Transverse colon (tissue), 4 donors: ENCODE results near the gene SAMD14.

Experiments
- EP300 ChIP-seq: sonication (generic); formaldehyde crosslinking; IDR thresholded peaks from one replicate; pipeline ENCODE4 v1.6.1; 2017; ENCODE audit warnings: antibody characterized with exemption, low read depth
- POLR2AphosphoS5 ChIP-seq, 3 donors: sonication (generic); formaldehyde crosslinking; IDR thresholded peaks; one replicate each; pipeline ENCODE4 v1.6.1; 2016; ENCODE audit warnings: antibody characterized with exemption in 3 of 3
- TF ChIP-seq, protein P1 (sequence below), 5 experiments: fragments of 200-600 bp in 3 of 5; fragments of 450-650 bp in 2 of 5; sonication (generic) in 3 of 5; IDR thresholded peaks; 1 replicate in 2 of 5; 2 replicates in 3 of 5; pipeline ENCODE4 v1.5.1; 2016 to 2017; ENCODE audit warnings: antibody characterized with exemption in 5 of 5, inconsistent platforms in 3 of 5, mild to moderate bottlenecking in 2 of 5, moderate library complexity in 1 of 5

DNA sequence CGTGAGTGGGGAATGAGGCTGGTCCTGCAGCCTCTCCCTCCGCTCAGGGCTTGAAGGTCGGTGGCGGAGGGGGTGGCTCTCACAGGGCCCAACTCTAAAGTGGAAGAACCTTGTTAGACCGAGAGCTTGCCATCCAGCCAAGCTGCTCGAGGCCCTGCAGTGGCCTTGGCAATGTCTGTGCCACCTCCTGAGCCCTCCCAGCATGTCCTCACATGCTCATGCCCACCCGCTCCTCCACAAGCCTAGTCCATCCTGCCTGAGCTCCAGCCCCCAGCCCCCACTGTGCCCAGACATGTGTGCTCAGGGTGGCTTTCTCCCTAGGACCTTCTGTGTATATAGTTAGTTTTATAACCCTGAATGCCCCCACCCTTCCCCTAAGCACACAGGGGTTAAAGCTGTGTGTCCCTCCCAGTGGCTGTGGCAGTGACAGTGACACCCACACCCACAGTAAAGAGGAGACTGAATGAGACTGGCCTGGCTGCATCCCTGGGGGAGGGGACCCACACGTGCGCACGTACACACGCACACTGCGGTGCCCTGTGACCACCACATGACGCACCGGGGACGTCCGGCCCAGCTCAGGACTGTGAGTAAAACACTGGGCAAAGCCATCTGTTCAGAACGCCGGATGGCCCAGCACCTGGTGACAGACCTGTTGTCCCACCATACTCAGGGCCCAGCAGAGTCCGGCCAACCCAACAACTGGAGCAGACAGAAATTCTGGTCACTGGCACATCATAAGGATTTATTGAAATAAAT is 19.2 kb downstream of the SAMD14 start:
- TF ChIP-seq, protein P1, sequence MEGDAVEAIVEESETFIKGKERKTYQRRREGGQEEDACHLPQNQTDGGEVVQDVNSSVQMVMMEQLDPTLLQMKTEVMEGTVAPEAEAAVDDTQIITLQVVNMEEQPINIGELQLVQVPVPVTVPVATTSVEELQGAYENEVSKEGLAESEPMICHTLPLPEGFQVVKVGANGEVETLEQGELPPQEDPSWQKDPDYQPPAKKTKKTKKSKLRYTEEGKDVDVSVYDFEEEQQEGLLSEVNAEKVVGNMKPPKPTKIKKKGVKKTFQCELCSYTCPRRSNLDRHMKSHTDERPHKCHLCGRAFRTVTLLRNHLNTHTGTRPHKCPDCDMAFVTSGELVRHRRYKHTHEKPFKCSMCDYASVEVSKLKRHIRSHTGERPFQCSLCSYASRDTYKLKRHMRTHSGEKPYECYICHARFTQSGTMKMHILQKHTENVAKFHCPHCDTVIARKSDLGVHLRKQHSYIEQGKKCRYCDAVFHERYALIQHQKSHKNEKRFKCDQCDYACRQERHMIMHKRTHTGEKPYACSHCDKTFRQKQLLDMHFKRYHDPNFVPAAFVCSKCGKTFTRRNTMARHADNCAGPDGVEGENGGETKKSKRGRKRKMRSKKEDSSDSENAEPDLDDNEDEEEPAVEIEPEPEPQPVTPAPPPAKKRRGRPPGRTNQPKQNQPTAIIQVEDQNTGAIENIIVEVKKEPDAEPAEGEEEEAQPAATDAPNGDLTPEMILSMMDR (IDR thresholded peaks at IDR 0.05) = no peak
- TF ChIP-seq EP300 (no peak), POLR2AphosphoS5 (IDR thresholded peaks at IDR 0.05) (no peak)
